K562 (cell line): ENCODE data around the gene DOCK1. TPM values are rescaled to one million over a fixed set of nuclear protein-coding genes. Genes with fewer than 3 reads are reported as not detected.

Experiments
- ATAC-seq: fragments of 200-7000 bp; cut with Tn5 transposase; 3 replicates; pipeline ENCODE4 v1.9.1; 2020; ENCODE audit warnings: moderate library complexity
- BruUV-seq: library from RNA; stranded (reverse); fragments of 400-500 nt; replicated peaks from 2 replicates; lab custom pipeline; 2021; lab: Mats Ljungman, UMichigan
- CTCF ChIA-PET: fragments of 300-600 bp; formaldehyde crosslinking; extraction: SDS; loops from one replicate; lab custom pipeline; 2021; ENCODE audit warnings: low intra/inter-chr PET ratio; lab: Yijun Ruan, JAX
- POLR2A ChIA-PET: fragments of 300-600, 350-650 bp; sonication (Branson Sonifier 250); formaldehyde crosslinking; extraction: SDS; loops from one replicate; lab custom pipeline; 2021; ENCODE audit warnings: antibody characterized with exemption, inconsistent platforms; lab: Yijun Ruan, JAX
- DNase-seq, 4 experiments: peaks; one replicate each; pipeline versions ENCODE4 v3.0.0 to v3.0.0-alpha.2; 2011 to 2018; ENCODE audit warnings: low spot score in 3 of 4, mixed read lengths in 3 of 4; ENCODE audit errors: extremely low read depth in 1 of 4
- FAIRE-seq: peaks from 2 replicates; lab custom pipeline; 2011; peaks lifted over from hg19 to GRCh38; lab: Jason Lieb, UNC
- H2AFZ ChIP-seq: 2 replicates; pipeline ENCODE4 v1.6.0; 2011; ENCODE audit warnings: low read depth, low read length, control low read depth, inconsistent platforms
- H3K27ac ChIP-seq: fragments of 200-600 bp; 3 replicates; pipeline ENCODE4 v1.8.0; 2011; ENCODE audit warnings: low read depth, mild to moderate bottlenecking, control low read depth, inconsistent platforms, low read length, moderate library complexity, mixed read lengths; ENCODE audit errors: extremely low read depth
- H3K27me3 ChIP-seq, 2 experiments: fragments of 300-600 bp in 1 of 2; 2 replicates in 1 of 2; 3 replicates in 1 of 2; pipeline versions ENCODE4 v1.6.0 to v1.8.0; 2011; ENCODE audit warnings: inconsistent platforms in 2 of 2, low read length in 2 of 2, mild to moderate bottlenecking in 1 of 2, mixed read lengths in 1 of 2, moderate library complexity in 1 of 2; ENCODE audit not compliant: control insufficient read depth in 2 of 2, insufficient read depth in 2 of 2
- H3K36me3 ChIP-seq: fragments of 300-600 bp; 3 replicates; pipeline ENCODE4 v1.8.0; 2011; ENCODE audit warnings: mild to moderate bottlenecking, low read length, inconsistent platforms; ENCODE audit not compliant: control insufficient read depth, insufficient read depth
- H3K4me1 ChIP-seq, 2 experiments: fragments of 200-600 bp in 1 of 2; replicated peaks in 1 of 2; 2 replicates in 1 of 2; 3 replicates in 1 of 2; pipeline versions ENCODE4 v1.5.1 to v1.8.0; 2011; ENCODE audit warnings: inconsistent platforms in 2 of 2, low read length in 2 of 2, mild to moderate bottlenecking in 1 of 2, mixed read lengths in 1 of 2, moderate library complexity in 1 of 2; ENCODE audit not compliant: control insufficient read depth in 2 of 2, insufficient read depth in 2 of 2
- H3K4me2 ChIP-seq: 2 replicates; pipeline ENCODE4 v1.6.1; 2011; ENCODE audit warnings: low read length, control low read depth, inconsistent platforms, mixed read lengths; ENCODE audit not compliant: insufficient read depth
- H3K4me3 ChIP-seq: fragments of 200-600 bp; sonication (generic), shearing (Covaris generic); 2 replicates; pipeline ENCODE4 v1.5.1; 2016; ENCODE audit warnings: control low read depth, inconsistent platforms
- H3K79me2 ChIP-seq: fragments of 200-600 bp; 3 replicates; pipeline ENCODE4 v1.8.0; 2011; ENCODE audit warnings: low read length, inconsistent platforms; ENCODE audit not compliant: control insufficient read depth, insufficient read depth
- H3K9ac ChIP-seq, 2 experiments: 2 replicates each; pipeline versions ENCODE4 v1.6.0 to v1.6.1; 2011; ENCODE audit warnings: low read depth in 2 of 2, low read length in 2 of 2, control low read depth in 1 of 2, inconsistent platforms in 1 of 2, mild to moderate bottlenecking in 1 of 2, mixed read lengths in 1 of 2; ENCODE audit not compliant: insufficient read depth in 1 of 2
- H3K9me1 ChIP-seq: one replicate; pipeline ENCODE4 v1.6.0; 2011; ENCODE audit warnings: inconsistent platforms, mild to moderate bottlenecking, low read length, moderate library complexity; ENCODE audit not compliant: control insufficient read depth, insufficient read depth
- H3K9me3 ChIP-seq: replicated peaks from 2 replicates; pipeline ENCODE4 v1.5.1; 2011; ENCODE audit warnings: low read depth, low read length, inconsistent platforms; ENCODE audit not compliant: control insufficient read depth, insufficient read depth
- H4K20me1 ChIP-seq: replicated peaks from 2 replicates; pipeline ENCODE4 v1.6.1; 2011; ENCODE audit warnings: low read length, inconsistent platforms, mixed read lengths; ENCODE audit not compliant: control insufficient read depth, insufficient read depth
- CBFA2T3 ChIP-seq: fragments of 450-650 bp; IDR thresholded peaks from 2 replicates; pipeline ENCODE4 v1.6.1; 2017
- DLX4 ChIP-seq: fragments of 250-450 bp; sonication (Bioruptor Pico); IDR thresholded peaks from 2 replicates; pipeline ENCODE4 v1.6.1; 2021; ENCODE audit warnings: mild to moderate bottlenecking
- FOXJ2 ChIP-seq: fragments of 200-800 bp; sonication (Bioruptor generic); IDR thresholded peaks from 2 replicates; pipeline ENCODE4 v1.6.1; 2016; ENCODE audit warnings: missing genetic modification characterization, missing compliant biosample characterization
- HDAC3 ChIP-seq: fragments of 450-650 bp; IDR thresholded peaks from 2 replicates; pipeline ENCODE4 v1.6.1; 2018; ENCODE audit warnings: borderline replicate concordance, mild to moderate bottlenecking, moderate library complexity; ENCODE audit not compliant: partially characterized antibody
- HMGXB4 ChIP-seq: sonication (generic); formaldehyde crosslinking; IDR thresholded peaks from 2 replicates; pipeline ENCODE4 v1.8.1; 2023; ENCODE audit warnings: mild to moderate bottlenecking, missing genetic modification reagents
- HNRNPL ChIP-seq: fragments of 200-400 bp; formaldehyde crosslinking; IDR thresholded peaks from 2 replicates; pipeline ENCODE4 v1.6.1; 2017; ENCODE audit warnings: low read depth, mild to moderate bottlenecking, low read length
- HSF4 ChIP-seq: fragments of 250-450 bp; sonication (Bioruptor Pico); IDR thresholded peaks from 2 replicates; pipeline ENCODE4 v2.1.2; 2022; ENCODE audit warnings: mild to moderate bottlenecking, moderate library complexity, borderline replicate concordance
- NBN ChIP-seq: fragments of 450-650 bp; IDR thresholded peaks from 2 replicates; pipeline ENCODE4 v1.6.1; 2016; ENCODE audit warnings: low read depth, mild to moderate bottlenecking
- NR0B1 ChIP-seq: fragments of 450-650 bp; IDR thresholded peaks from one replicate; pipeline ENCODE4 v1.6.1; 2018; ENCODE audit warnings: mild to moderate bottlenecking, moderate library complexity; ENCODE audit not compliant: partially characterized antibody
- SREBF2 ChIP-seq: sonication (generic); formaldehyde crosslinking; IDR thresholded peaks from 2 replicates; pipeline ENCODE4 v1.4.0; 2020; ENCODE audit warnings: mild to moderate bottlenecking, missing genetic modification reagents
- TAF9B ChIP-seq: fragments of 450-650 bp; IDR thresholded peaks from 2 replicates; pipeline ENCODE4 v1.6.1; 2018; ENCODE audit warnings: mild to moderate bottlenecking; ENCODE audit not compliant: partially characterized antibody
- ZNF217 ChIP-seq: sonication (generic); formaldehyde crosslinking; IDR thresholded peaks from 2 replicates; pipeline ENCODE4 v1.8.0; 2022; ENCODE audit warnings: mild to moderate bottlenecking, missing genetic modification reagents
- ZNF778 ChIP-seq: fragments of 450-650 bp; formaldehyde crosslinking; IDR thresholded peaks from 2 replicates; pipeline ENCODE4 v1.4.0; 2020; ENCODE audit warnings: mild to moderate bottlenecking, moderate library complexity
- WGBS: fragments of 100-300 bp; shearing (Covaris generic); methylation state at CpG from one replicate; pipeline ENCODE4 v1.1.6; 2016; ENCODE audit warnings: low coverage, mixed read lengths; ENCODE audit not compliant: insufficient coverage; ENCODE audit errors: missing lambda C conversion rate; 5-methylcytosine and 5-hydroxymethylcytosine counted together
- in situ Hi-C: fragments of 300-500 bp; cut with MboI; formaldehyde crosslinking; loops from 4 replicates; pipeline ENCODE4 v1.15.0; 2018; ENCODE audit warnings: inconsistent platforms, mixed read lengths
- intact Hi-C: fragments of 100-400 bp; cut with micrococcal nuclease; formaldehyde crosslinking; loops from 2 replicates; pipeline ENCODE4 v1.14.2; 2022
- polyA plus RNA-seq, 8 experiments: library from polyadenylated mRNA; depleted of rRNA in 4 of 8; stranded (reverse) in 5 of 8; unstranded in 3 of 8; fragments of >200 nt; fragmentation: Nextera tagmentation in 2 of 8; fragmentation: Illumina TruSeq in 1 of 8; extraction: Ambion mirVana in 2 of 8; extraction: Trizol in 1 of 8; gene quantifications; 2 replicates each; pipeline versions ENCODE4 v1.2.1 to v1.2.3, GENCODE V29; 2011 to 2014; ENCODE audit warnings: inconsistent platforms in 1 of 8, missing spikeins in 1 of 8
- total RNA-seq, 7 experiments: library from RNA; depleted of rRNA in 6 of 7; stranded (reverse); fragments of >200 nt in 6 of 7; fragmentation: Illumina TruSeq in 2 of 7; extraction: Trizol in 2 of 7; gene quantifications; 2 replicates each; pipeline versions ENCODE4 v1.2.1 to v1.2.3, GENCODE V29; 2011 to 2021; ENCODE audit warnings: low replicate concordance in 1 of 7

The DOCK1 gene
- total and polyA plus RNA-seq, 9 of the 15 experiments (the other 6 are each of a cell fraction or from before 2014, with no cell fraction given), result 0.31 TPM; not detected in 8

DNA sequence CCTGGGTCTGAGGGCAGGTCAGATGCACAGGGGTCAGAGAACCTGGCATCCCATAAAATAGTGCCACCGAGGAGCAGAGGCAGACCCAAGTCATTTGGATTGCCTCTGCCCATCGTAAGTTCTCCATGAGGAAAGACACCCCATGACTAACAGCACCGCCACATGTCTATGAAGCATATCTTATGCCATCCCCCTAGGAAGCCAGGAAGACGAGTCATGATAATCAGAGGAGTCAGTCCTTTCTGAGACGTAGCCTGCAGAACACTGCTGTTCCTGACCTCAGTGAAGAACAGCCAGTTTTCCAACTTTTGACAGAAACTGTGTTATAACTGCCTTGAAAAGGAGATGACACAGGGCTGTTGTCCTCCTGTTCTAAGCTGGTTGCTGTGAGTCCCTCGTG is 239.9 kb downstream of the DOCK1 start:
- no peaks in the 10 kb centered on the region for H3K27me3 ChIP-seq
- no peak overlapping the region for H3K4me3 ChIP-seq
- no peaks in the 10 kb centered on the region for H3K4me1 ChIP-seq
- H3K27ac ChIP-seq, result no peak overlapping the region
- H3K9me1 ChIP-seq, result no peaks in the 10 kb centered on the region
- TF ChIP-seq HMGXB4 (CRISPR knock-in tag), result no peak
- no peak for TF ChIP-seq CBFA2T3
- no peak for TF ChIP-seq HSF4 (CRISPR knock-in tag)
- no peak for TF ChIP-seq FOXJ2 (tag)
- TF ChIP-seq, all 486 proteins: peak for 0
- ChIA-PET CTCF (no interaction called here), POLR2A (no interaction called here)
- no TSS peak for BruUV-seq
- in situ Hi-C loops, result no loop called here
- no peak overlapping the region for H3K4me2 ChIP-seq
- intact Hi-C loops, result no loop called here
- 0% methylated on average over 6 of the region's 6 CpGs for WGBS
- FAIRE-seq (no peak), DNase-seq (no peak), ATAC-seq (no peak)
- H3K79me2 ChIP-seq, result no peaks in the 10 kb centered on the region
- H3K36me3 ChIP-seq, result no peaks in the 10 kb centered on the region
- H4K20me1 ChIP-seq, result no peaks in the 10 kb centered on the region
- no peak overlapping the region for H3K9ac ChIP-seq
- no peaks in the 10 kb centered on the region for H3K9me3 ChIP-seq
- H2AFZ ChIP-seq, result no peak overlapping the region

GRCh38 chr10:127146661-127147060 is 241.4 kb downstream of the DOCK1 start:
- no peaks in the 10 kb centered on the region for H3K4me1 ChIP-seq

More at GRCh38 chr10:127146661-127147060, 241.4 kb downstream of the DOCK1 start:
- no peaks in the 10 kb centered on the region for H3K9me3 ChIP-seq
- H3K9me1 ChIP-seq, result no peaks in the 10 kb centered on the region
- no peak overlapping the region for H2AFZ ChIP-seq
- no peak overlapping the region for H3K4me2 ChIP-seq
- no peak for ATAC-seq
- 3% methylated on average over 5 of the region's 9 CpGs for WGBS
- TF ChIP-seq SREBF2 (CRISPR knock-in tag), result no peak
- no peak for TF ChIP-seq ZNF778 (CRISPR knock-in tag)
- no peak for TF ChIP-seq NR0B1
- TF ChIP-seq TAF9B, result no peak
- TF ChIP-seq HNRNPL, result no peak
- no peak for TF ChIP-seq NBN
- TF ChIP-seq HDAC3, result no peak
- no peak for TF ChIP-seq ZNF217 (CRISPR knock-in tag)
- TF ChIP-seq DLX4 (CRISPR knock-in tag), result no peak
- H3K9ac ChIP-seq, result no peak overlapping the region
- no peak overlapping the region for H3K4me3 ChIP-seq
- intact Hi-C loops (no loop called here), in situ Hi-C loops (no loop called here)
- H3K36me3 ChIP-seq, result no peaks in the 10 kb centered on the region
- CTCF ChIA-PET, result no interaction called here
- DNase-seq, result no peak
- no peaks in the 10 kb centered on the region for H3K79me2 ChIP-seq
- POLR2A ChIA-PET, result no interaction called here
- H3K27me3 ChIP-seq, result no peaks in the 10 kb centered on the region
- H4K20me1 ChIP-seq, result no peaks in the 10 kb centered on the region
- FAIRE-seq, result no peak
- H3K27ac ChIP-seq, result no peak overlapping the region
- no TSS peak for BruUV-seq
